ENCODE data around the gene SIRT7. TPM values are rescaled to one million over a fixed set of nuclear protein-coding genes. Genes with fewer than 3 reads are reported as not detected.
"Not testable (repeated sequence)": the region's sequence is repeated elsewhere in the genome, so short reads cannot be mapped to it uniquely, and the experiment has no call there.

SIRT7 gene
- total RNA-seq, 4 donors from 2014 or later = 76.5 to 315 (median 172) TPM

- Histone ChIP-seq H3K4me3 (no peak overlapping the region), H3K36me3 (peaks cover 0 to 7% (median 1%) of the 10 kb centered on the region in 4 donors), H3K9me3 (no peaks in the 10 kb centered on the region), H3K27ac (peak overlapping the region in 3 of 4 donors; percentile 75 to 99 (median 97)), H3K27me3 (no peaks in the 10 kb centered on the region), H3K4me1 (peaks cover 32 to 83% (median 74%) of the 10 kb centered on the region in 4 donors)
- in situ Hi-C loops (cut with MboI; ENCODE audit: low pct_ligation_motif_present in 1 of 4, low pct_unique_long_range_greater_than_20kb in 1 of 4, low sequenced_read_pairs in 3 of 4) (no loop called here), intact Hi-C loops (cut with DNase I; ENCODE audit: low total_unique reads) (no loop called here)
- WGBS, 2 donors (ENCODE audit: low coverage in 1 of 2) = 95% methylated on average over 7 to 23 of the region's 23 CpGs
- TF ChIP-seq POLR2A (IDR thresholded peaks at IDR 0.05) = no peak
- no peak for TF ChIP-seq EP300 (IDR thresholded peaks at IDR 0.05; ENCODE audit: low read depth)
- no peak for TF ChIP-seq CTCF (IDR thresholded peaks at IDR 0.05)
- no peak for TF ChIP-seq POLR2AphosphoS5 (IDR thresholded peaks at IDR 0.05)
- no peak for DNase-seq
Measured at GRCh38 chr17:81921996-81922565, 4.1 kb upstream of the SIRT7 start.

- WGBS, 2 donors (ENCODE audit: low coverage in 1 of 2) = 81 to 84% methylated on average over 3 of the region's 3 CpGs
- peaks cover 0 to 7% (median 1%) of the 10 kb centered on the region in 4 donors for H3K36me3 ChIP-seq
- H3K4me3 ChIP-seq = no peak overlapping the region
- H3K4me1 ChIP-seq = peaks cover 38 to 89% (median 80%) of the 10 kb centered on the region in 4 donors
- no peaks in the 10 kb centered on the region for H3K9me3 ChIP-seq
- H3K27me3 ChIP-seq = no peaks in the 10 kb centered on the region
- in situ Hi-C loops (cut with MboI; ENCODE audit: low pct_ligation_motif_present in 1 of 4, low pct_unique_long_range_greater_than_20kb in 1 of 4, low sequenced_read_pairs in 3 of 4) = no loop called here
- intact Hi-C loops (cut with DNase I; ENCODE audit: low total_unique reads) = no loop called here
- no peak for DNase-seq
- no peak for TF ChIP-seq POLR2A (IDR thresholded peaks at IDR 0.05)
- TF ChIP-seq EP300 (IDR thresholded peaks at IDR 0.05; ENCODE audit: low read depth) = no peak
- TF ChIP-seq POLR2AphosphoS5 (IDR thresholded peaks at IDR 0.05) = no peak
- no peak for TF ChIP-seq CTCF (IDR thresholded peaks at IDR 0.05)
- H3K27ac ChIP-seq = peak overlapping the region in 2 of 4 donors; percentile 0 to 7
Measured at GRCh38 chr17:81921537-81921862, 3.5 kb upstream of the SIRT7 start.

- H3K36me3 ChIP-seq = peaks cover 0 to 7% (median 1%) of the 10 kb centered on the region in 4 donors
- in situ Hi-C loops (cut with MboI; ENCODE audit: low pct_ligation_motif_present in 1 of 4, low pct_unique_long_range_greater_than_20kb in 1 of 4, low sequenced_read_pairs in 3 of 4) = no loop called here
- no peak for DNase-seq
- H3K4me3 ChIP-seq = no peak overlapping the region
- no peak for TF ChIP-seq POLR2AphosphoS5 (IDR thresholded peaks at IDR 0.05)
- TF ChIP-seq EP300 (IDR thresholded peaks at IDR 0.05; ENCODE audit: low read depth) = no peak
- TF ChIP-seq CTCF (IDR thresholded peaks at IDR 0.05) = no peak
- no peaks in the 10 kb centered on the region for H3K9me3 ChIP-seq
- peaks cover 34 to 90% (median 76%) of the 10 kb centered on the region in 4 donors for H3K4me1 ChIP-seq
- H3K27ac ChIP-seq = peak overlapping the region in 2 of 4 donors; percentile 7 to 89
- intact Hi-C loops (cut with DNase I; ENCODE audit: low total_unique reads) = no loop called here
- H3K27me3 ChIP-seq = no peaks in the 10 kb centered on the region
- 74 to 85% methylated on average over 5 to 33 of the region's 33 CpGs for WGBS, 2 donors (ENCODE audit: low coverage in 1 of 2)
Measured at GRCh38 chr17:81920612-81921536, 2.9 kb upstream of the SIRT7 start.

GRCh38 chr17:81918832-81919545, 1.0 kb upstream of the SIRT7 start:
- DNase-seq = peak; percentile 85
- Histone ChIP-seq H3K36me3 (peaks cover 0 to 23% (median 8%) of the 10 kb centered on the region in 4 donors), H3K27me3 (no peaks in the 10 kb centered on the region), H3K27ac (peak overlapping the region; percentile 88 to 92 (median 90)), H3K4me3 (no peak overlapping the region), H3K4me1 (peaks cover 21 to 73% (median 57%) of the 10 kb centered on the region in 4 donors), H3K9me3 (no peaks in the 10 kb centered on the region)
- WGBS, 2 donors (ENCODE audit: low coverage in 1 of 2) = 73 to 74% methylated on average over 2 to 15 of the region's 15 CpGs
- TF ChIP-seq CTCF (IDR thresholded peaks at IDR 0.05) (no peak), EP300 (IDR thresholded peaks at IDR 0.05; ENCODE audit: low read depth) (no peak), POLR2AphosphoS5 (IDR thresholded peaks at IDR 0.05) (peak in 2 of 3 donors; percentile 75 to 83), POLR2A (IDR thresholded peaks at IDR 0.05) (peak; percentile 78)
- intact Hi-C loops (cut with DNase I; ENCODE audit: low total_unique reads) = no loop called here
- in situ Hi-C loops (cut with MboI; ENCODE audit: low pct_ligation_motif_present in 1 of 4, low pct_unique_long_range_greater_than_20kb in 1 of 4, low sequenced_read_pairs in 3 of 4) = no loop called here

GRCh38 chr17:81918333-81918669, 325 bp upstream of the SIRT7 start:
- H3K27me3 ChIP-seq; H3K9me3 ChIP-seq; intact Hi-C loops (cut with DNase I; ENCODE audit: low total_unique reads); in situ Hi-C loops (cut with MboI; ENCODE audit: low pct_ligation_motif_present in 1 of 4, low pct_unique_long_range_greater_than_20kb in 1 of 4, low sequenced_read_pairs in 3 of 4); DNase-seq: not testable (repeated sequence)
- H3K4me1 ChIP-seq = peaks cover 17 to 66% (median 50%) of the 10 kb centered on the region in 4 donors
- H3K4me3 ChIP-seq = peak overlapping the region in 3 of 4 donors; percentile 83 to 99 (median 90)
- peaks cover 0 to 30% (median 11%) of the 10 kb centered on the region in 4 donors for H3K36me3 ChIP-seq
- H3K27ac ChIP-seq = peak overlapping the region; percentile 88 to 92 (median 90)
- 25% methylated on average over 9 of the region's 9 CpGs; no CpG with 5 or more reads in 1 of the 2 donors for WGBS, 2 donors (ENCODE audit: low coverage in 1 of 2)

Data from transverse colon (tissue), 4 donors.